HG02798 (cell line): ENCODE data around the gene RPS29.
"Not testable (repeated sequence)": the region's sequence is repeated elsewhere in the genome, so short reads cannot be mapped to it uniquely, and the experiment has no call there.

Experiments used
- ATAC-seq: cut with Tn5 transposase; IDR thresholded peaks from one replicate; pipeline ENCODE4 v1.9.1; 2021; ENCODE audit warnings: mild to moderate bottlenecking; ENCODE audit not compliant: unreplicated experiment, poor library complexity

The RPS29 gene

DNA sequence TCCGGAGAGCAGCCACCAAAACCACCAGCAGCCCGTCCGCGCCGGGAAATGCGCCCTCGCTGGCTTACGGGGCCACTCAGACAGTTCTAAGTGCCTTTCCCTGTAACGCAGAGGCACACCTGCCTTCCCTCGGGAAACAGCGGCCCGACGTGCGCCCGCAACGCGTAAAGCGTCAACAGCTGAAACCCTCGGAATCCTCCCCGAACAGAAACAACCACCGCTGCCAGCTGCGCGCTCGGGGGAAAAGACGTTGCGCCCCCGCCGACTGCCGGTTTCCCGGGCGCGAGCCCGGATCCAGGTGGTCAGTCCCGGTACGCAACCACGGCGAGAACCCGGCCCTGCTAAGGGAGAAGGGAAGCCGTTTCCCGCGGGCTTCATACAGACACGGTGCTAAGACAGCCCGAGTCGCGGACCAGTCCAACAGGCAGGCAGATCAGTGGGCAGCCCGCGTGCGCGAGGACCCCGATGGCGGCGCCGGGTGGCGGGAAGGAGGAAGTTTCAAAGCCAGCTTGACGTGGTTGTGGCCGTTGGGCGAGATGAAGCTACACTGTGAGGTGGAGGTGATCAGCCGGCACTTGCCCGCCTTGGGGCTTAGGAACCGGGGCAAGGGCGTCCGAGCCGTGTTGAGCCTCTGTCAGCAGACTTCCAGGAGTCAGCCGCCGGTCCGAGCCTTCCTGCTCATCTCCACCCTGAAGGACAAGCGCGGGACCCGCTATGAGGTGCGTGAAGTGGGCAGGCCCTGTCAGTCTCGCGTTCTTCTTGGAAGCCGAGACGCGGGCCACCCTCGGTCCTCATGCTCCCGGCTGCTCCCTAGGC is 12.5 kb upstream of the RPS29 start, which contains the start of gene LRR1:
TSS of gene LRR1 (plus strand) at position 456 of the 816 bp plus-strand sequence. CDS start at position 537, 81 bp downstream.
- peak; percentile 65 for ATAC-seq

DNA sequence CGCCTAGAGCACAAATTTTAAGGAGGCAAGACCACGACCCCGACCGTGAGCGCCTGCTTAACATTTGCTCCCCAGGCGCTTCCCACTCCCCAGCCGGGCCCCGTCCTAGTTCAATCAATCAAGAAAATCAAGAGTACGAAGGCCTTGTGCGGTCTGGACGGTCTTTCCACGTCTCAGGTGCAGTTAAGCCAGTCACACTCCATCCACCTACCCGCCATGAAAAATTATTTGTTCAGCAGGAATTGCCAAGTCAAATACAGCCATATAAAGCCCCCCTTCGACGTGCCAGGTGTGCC is 12.0 kb upstream of the RPS29 start:
- ATAC-seq = no peak

DNA sequence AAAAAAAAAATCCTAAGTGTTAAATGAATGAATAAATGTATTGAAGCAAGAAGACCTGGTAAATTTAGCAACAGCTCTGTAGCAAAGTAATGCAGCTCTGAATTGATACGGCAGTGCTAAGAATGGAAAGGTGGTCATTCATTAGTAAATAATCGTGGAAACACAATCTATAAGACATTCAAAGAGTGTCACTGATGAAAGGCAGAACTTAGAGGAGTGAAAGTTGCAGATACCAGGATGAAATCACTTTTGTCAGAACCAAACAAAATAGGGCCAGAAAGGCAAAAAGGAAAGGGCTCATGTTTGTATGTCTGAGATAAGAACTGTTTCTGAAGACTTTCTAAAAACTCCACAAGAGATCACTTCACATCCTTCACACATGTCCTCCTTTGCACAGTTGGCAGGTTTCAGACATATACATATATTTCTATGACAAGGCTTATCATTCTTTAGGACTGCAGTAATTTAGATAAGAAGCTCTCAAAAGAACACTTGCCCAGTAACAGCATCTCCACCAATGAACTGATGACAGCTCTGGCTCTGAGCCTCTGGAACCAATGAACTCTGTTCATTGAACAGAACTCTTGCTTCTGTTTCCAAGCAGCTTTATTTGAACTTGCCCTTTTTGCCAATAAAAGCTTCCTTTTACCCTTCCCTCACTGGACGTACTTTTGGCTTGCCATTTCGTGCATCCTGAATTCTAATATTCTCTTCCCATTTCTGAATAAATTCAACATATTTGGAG is 8.3 kb upstream of the RPS29 start:
- peak; percentile 24 for ATAC-seq

DNA sequence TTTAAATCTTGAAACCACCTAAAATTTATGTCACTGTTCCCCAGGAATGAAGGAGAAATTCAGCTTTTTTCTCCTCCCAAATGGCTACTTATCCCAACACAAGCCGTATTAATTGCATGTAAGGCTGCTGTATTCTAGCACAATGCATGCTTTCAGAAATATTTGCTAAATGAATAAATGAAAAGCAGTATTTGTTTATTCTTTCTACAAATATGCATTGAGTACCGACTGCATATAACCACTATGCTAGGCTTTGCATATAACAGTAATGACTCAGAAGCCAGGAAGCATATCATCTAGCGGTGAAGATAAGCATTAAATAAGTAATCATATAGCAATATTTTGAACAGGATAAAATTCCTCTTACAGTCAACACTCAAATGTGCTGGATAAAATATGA is 6.8 kb upstream of the RPS29 start:
- no peak for ATAC-seq

DNA sequence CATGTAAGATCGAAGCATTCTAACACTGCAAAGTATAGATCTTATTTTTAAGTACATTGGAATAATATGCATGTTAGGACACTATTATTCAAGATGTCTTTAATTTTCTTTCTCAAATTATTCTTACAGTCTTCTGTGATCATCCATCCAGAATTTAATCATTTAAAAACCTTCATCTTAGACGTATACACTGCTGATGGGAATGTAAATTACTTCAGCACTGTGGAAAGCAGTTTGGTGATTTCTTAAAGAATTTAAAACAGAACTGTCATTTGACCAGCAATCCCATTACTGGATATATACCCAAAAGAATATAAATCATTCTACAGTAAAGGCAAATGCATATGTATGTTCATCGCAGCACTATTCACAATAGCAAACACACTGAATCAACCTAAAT is 3.2 kb upstream of the RPS29 start:
- no peak for ATAC-seq

DNA sequence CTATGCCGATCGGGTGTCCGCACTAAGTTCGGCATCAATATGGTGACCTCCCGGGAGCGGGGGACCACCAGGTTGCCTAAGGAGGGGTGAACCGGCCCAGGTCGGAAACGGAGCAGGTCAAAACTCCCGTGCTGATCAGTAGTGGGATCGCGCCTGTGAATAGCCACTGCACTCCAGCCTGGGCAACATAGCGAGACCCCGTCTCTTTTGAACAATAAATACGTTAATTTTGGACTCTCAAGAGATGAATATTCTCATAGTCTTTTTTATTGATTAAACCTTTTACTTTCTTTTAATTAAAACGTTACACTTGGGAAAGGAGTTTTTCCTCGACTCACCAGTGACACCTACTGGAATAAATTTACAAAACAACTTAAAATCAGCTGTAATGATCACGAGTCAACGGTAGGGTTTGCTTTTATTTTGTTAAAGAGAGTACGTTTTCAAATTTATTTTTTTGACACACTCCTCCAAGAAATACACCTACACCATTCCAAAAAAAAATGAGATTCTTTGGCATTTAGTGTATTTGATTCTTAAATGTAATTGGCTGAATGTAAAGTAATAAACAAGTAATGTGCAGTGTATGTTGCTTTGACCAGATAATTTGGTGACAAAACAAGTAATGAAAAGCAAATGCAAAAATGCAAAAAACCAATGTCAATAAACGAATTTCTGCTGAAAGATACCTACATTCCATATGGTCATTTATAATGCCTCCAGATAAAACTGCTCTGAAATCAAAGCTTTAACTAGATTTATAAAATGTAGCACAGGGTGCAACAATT is 687 bp upstream of the RPS29 start:
- peak; percentile 30 for ATAC-seq

DNA sequence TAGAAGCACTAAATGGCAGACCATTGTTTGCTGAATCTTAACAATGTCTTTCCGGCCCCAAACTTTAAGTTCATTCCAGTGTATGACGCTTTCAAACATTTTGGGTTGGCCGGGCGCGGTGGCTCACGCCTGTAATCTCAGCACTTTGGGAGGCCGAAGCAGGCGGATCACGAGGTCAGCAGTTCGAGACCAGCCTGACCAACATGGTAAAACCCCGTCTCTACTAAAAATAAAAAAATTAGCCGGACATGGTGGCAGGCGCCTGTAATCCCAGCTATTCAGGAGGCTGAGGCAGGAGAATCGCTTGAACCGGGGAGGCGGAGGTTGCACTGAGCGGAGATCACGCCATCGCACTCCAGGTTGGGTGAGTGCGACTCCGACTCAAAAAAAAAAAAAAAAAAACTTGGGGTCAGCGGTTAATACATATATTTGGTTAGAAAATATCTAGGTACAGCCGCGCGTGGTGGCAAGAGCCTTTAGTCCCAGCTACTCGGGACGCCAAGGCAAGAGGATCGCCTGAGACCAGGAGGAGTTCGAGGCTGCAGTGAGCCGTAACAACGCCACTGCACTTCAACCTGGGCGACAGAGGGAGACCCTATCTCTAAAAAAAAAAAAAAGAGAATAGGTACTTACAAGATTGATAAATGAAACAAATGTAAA is 1.1 kb downstream of the RPS29 start:
- not testable (repeated sequence) for ATAC-seq

DNA sequence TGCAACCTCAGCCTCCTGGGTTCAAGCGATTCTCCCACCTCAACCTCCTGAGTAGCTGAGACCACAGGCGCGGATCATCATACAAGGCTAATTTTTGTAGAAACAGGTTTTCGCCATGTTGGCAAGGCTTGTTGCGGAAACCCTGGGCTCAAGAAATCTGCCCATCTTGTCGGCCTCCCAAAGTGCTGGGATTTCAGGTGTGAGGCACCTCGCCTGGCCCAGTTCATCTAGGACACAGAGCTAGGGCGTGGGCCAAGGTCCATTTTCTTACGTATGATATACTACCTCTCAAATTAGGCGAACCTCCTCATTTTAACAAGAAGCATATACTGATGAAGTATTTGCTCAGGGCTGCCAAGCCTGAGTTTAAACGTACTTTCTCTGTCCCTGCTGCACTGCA is 2.1 kb downstream of the RPS29 start:
- ATAC-seq = no peak

DNA sequence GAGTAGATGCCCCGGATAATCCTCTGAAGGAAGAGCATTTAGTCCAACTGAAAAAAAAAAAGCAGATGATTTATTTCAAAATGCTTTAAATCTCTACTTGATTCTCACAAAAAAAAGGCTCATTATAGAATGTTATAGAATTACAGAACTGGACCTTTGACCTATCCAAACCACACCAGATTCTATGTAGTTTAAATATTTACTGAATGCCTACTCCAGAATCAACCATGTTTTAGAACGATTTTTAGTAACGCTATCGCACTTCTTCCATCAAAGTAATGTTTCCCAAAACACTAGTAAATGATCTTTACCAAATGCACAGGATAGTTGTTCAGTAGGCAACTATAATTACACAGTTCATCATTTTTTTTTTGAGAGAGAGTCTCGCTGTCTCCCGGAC is 2.6 kb downstream of the RPS29 start:
- ATAC-seq = no peak

DNA sequence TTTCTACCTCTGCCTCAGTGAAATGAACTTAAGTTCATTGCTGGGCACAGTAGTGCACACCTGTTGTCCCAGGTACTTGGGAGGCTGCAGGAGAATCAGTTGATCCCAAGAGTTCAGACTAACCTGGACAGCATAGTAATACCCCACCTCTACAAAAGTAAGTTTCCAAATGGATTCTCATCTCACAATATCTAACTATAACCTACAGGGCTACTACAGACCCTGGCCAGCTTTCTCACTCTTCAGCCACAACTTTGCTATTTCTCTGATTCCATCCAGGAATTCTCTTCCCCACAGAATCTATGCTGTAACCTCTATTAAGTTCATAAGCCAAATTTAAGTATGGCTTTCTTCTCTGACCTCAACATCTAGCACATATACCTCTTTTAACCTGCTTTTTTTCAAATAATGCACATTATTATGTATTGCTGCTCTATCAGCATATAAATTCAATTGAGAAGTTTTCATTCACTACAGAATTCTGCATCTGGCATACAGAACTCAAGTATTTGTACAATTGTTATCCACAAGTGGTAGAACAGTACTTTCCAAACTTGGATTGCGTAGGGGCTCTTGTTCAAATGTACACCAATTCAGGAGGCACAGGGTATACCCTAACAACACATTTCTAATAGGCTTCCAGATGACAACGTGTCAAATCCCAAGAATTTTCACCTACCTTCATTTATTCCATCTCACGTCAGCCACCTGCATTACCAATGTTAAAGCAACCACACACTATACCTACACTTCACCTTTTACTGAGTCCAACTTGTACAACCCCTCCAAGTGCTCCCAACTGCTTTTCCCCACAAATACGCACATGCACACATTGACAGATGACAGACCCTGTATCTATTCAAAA is 3.8 kb downstream of the RPS29 start:
- ATAC-seq = no peak

DNA sequence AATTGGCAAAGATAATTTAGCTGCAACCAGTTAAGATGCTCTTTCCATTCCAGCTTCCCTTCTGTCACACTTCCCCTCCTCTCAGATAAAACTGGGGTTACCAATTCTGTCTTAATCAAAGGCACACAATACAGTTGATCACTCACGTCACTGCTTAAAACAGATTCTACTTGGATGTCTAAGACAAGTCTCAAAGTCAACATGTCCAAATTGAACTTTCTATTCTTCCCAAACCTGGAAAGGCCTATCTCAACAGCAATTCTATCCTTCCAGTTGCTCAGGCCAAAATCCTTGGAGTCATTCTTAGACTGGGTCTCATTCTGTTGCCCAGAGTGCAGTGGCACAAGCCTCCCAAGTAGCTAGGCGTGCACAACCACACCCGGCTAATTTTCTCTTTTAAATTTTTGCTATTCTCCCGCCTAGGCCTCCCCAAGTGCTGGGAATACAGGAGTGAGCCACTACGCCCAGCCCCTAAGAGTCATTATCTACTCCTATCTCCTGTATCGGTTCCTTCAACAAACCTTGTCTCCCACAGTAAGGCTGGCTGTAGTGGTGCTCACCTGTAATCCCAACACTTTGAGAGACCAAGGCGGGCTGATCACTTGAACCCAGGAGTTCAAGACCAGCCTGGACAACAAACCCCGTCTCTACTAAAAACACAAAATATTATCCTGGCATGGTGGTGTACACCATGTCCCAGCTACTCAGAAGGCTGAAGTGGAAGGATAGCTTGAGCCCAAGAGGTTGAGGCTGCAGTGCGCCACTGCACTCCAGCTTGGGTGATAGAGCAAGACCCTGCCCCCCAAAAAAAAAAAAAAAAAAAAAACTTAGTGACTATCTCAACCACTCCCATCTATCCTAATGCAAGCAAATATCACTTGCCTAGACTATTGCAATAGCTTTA is 4.7 kb downstream of the RPS29 start:
- no peak for ATAC-seq

DNA sequence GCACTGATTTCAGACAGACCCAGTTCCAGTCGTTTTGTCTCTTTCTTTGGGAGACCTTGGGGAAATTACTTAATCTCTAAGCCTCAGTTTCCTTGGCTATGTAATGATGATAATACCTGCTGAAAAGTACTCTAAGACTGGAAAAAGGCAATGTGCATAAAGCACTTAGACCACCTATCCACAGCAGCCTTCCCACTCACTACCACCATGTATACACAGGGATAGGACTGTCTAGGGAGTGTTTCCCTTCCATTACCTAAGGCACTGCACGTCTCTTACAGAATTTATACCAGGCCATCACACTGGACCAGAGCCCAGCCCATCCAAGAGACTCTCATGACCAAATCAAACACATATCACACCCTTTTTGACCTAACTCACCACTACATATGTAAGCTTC is 6.3 kb downstream of the RPS29 start:
- no peak for ATAC-seq

DNA sequence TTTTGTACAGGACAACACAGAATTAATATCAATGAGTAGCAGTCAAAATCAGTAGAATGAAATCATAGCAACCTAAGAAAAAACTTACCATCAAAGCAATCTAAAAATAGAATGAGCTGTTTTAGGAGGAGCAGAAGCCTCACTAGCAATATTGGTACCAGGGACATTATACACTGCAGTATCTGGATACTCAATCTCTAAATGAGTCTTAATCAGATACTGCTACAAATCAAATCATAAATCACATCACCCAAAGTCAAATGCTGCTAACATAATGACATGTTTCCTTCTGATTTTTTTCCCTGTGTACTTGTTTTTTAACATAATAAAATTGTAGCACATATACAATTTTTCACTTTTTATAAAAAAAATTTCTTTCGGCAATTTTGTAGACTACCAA is 8.0 kb downstream of the RPS29 start:
- no peak for ATAC-seq

DNA sequence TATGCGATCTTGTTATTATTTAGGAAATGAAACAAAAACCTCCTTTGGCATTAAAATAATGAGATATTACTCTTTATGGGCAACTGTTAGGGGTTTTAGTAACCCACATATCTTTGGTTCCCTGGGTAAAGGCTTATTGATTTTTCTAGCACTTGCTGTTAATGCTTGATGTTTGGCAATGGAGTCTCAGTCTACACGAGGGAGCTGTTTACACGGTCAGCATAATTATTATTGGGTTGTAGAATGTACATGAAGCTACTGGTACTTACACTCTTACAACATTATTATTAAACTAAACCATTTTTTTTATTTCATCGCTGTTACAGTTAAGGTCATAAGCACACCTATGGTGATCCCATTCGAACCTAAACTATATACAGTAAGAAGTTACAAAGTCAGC is 12.1 kb downstream of the RPS29 start:
- no peak for ATAC-seq

DNA sequence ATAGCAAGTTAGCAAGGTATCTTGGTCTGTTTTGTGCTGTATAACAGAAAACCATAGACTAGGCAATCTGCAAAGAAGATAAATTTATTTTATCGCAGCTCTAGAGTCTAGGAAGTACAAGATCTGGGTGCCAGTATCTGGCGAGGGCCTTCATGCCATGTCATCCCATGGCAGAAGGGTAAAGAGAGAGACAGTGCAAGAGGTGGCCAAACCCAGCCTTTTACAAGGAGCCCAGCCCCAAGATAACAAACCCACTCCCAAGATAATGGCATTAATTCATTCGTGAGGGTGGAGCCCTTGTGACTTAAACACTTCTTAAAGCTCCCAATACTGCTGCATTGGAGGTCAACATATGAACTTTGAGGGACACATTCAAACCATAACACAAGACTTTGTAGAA is 16.9 kb downstream of the RPS29 start:
- no peak for ATAC-seq

DNA sequence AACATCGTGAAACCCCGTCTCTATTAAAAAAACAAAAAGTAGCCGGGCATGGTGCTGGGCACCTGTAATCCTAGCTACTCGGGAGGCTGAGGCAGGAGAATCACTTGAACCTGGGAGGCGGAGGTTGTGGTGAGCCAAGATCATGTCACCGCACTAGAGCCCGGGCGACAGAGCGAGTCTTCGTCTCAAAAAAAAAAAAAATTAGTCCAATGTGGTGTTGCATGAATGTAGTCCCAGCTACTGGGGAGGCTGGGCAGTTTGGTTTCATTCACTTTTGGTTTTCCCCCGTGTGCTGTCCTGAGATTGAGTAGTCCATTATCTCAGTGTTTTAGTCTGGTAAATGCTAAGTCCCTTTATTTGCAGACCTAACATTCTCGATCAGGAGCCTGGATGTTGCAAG is 19.5 kb downstream of the RPS29 start:
- no peak for ATAC-seq

DNA sequence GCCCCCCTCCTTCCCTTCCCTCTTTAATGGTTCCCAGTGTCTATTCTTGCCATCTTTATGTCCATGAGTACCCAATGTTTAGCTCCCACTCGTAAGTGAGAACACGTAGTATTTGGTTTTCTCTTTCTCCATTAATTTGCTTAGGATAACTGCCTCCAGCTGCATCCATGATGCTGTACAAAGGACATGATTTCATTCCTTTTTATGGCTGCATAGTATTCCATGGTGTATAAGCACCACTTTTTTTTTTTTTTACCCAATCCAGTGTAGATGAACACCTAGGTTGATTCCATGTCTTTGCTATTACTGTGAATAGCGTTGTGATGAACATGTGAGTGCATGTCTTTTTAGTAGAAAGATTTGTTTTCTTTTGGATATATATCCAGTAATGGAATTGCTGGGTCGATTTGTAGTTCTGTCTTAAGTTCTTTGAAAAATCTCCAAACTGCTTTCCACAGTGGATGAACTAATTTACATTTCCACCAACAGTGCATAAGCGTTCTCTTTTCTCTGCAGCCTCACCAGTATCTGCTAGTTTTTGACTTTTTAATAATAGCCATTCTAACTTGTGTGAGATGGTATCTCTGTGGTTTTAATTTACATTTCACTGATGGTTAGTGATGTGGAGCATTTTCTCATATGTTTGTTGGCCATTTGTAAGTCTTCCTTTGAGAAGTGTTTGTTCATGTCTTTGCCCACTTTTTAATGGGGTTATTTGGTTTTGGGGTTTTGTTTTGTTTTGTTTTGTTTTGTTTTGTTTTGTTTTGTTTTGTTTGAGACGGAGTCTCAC is 26.0 kb downstream of the RPS29 start:
- ATAC-seq = no peak

DNA sequence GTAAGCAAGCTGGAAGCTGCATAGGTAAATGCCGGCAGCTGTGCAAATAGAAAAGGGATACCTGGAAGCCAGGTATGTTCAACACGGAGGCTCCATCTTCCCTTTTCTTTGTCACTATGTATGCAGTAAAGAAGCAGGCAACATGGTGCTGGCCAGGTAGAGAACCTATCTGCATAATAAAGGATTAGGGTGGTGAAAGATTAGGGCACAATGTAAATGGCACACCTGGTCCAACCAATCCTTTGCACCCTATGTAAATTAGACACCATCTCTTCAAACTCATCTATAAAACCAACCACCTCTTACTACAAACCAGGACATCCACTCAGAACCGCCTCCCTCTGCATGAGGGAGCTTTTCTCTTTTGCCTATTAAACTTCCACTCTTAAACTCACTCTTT is 32.3 kb downstream of the RPS29 start:
- no peak for ATAC-seq
